ENCODE data around the gene CD180.

CD180 gene

GRCh38 chr5:67211926-67212325 is 15.3 kb upstream of the CD180 start:
- DNase-seq (ENCODE audit: low read depth): peak; percentile 31

- DNase-seq (ENCODE audit: low read depth): peak; percentile 29
These were observed 12.7 kb upstream of the CD180 start for GRCh38 chr5:67209141-67209771.

GRCh38 chr5:67208403-67208802 is 11.8 kb upstream of the CD180 start:
- no peak for DNase-seq (ENCODE audit: low read depth)

- DNase-seq (ENCODE audit: low read depth): peak; percentile 14
These were observed 10.3 kb upstream of the CD180 start for GRCh38 chr5:67206929-67207328.

GRCh38 chr5:67206461-67206860 is 9.9 kb upstream of the CD180 start:
- no peak for DNase-seq (ENCODE audit: low read depth)

- no peak for DNase-seq (ENCODE audit: low read depth)
These were observed 9.4 kb upstream of the CD180 start for GRCh38 chr5:67205981-67206380.

GRCh38 chr5:67204821-67205220 is 8.2 kb upstream of the CD180 start:
- DNase-seq (ENCODE audit: low read depth): no peak

- no peak for DNase-seq (ENCODE audit: low read depth)
These were observed 7.1 kb upstream of the CD180 start for GRCh38 chr5:67203701-67204074.

GRCh38 chr5:67202828-67203227 is 6.2 kb upstream of the CD180 start:
- DNase-seq (ENCODE audit: low read depth): no peak

- DNase-seq (ENCODE audit: low read depth): no peak
These were observed 5.4 kb upstream of the CD180 start for GRCh38 chr5:67201897-67202549.

- no peak for DNase-seq (ENCODE audit: low read depth)
These were observed 4.4 kb upstream of the CD180 start for GRCh38 chr5:67200809-67201562.

GRCh38 chr5:67199859-67200258 is 3.3 kb upstream of the CD180 start:
- no peak for DNase-seq (ENCODE audit: low read depth)

GRCh38 chr5:67198917-67199316 is 2.3 kb upstream of the CD180 start:
- no peak for DNase-seq (ENCODE audit: low read depth)

- no peak for DNase-seq (ENCODE audit: low read depth)
These were observed 937 bp upstream of the CD180 start for GRCh38 chr5:67197536-67197935.

- DNase-seq (ENCODE audit: low read depth): no peak
These were observed 958 bp downstream of the CD180 start for GRCh38 chr5:67195406-67196275.

- no peak for DNase-seq (ENCODE audit: low read depth)
These were observed 2.4 kb downstream of the CD180 start for GRCh38 chr5:67194166-67194565.

- no peak for DNase-seq (ENCODE audit: low read depth)
These were observed 3.2 kb downstream of the CD180 start for GRCh38 chr5:67193439-67193807.

- no peak for DNase-seq (ENCODE audit: low read depth)
These were observed 3.7 kb downstream of the CD180 start for GRCh38 chr5:67192719-67193438.

- DNase-seq (ENCODE audit: low read depth): no peak
These were observed 5.7 kb downstream of the CD180 start for GRCh38 chr5:67190861-67191260.

GRCh38 chr5:67190410-67190809 is 6.2 kb downstream of the CD180 start:
- DNase-seq (ENCODE audit: low read depth): no peak

- no peak for DNase-seq (ENCODE audit: low read depth)
These were observed 6.7 kb downstream of the CD180 start for GRCh38 chr5:67189931-67190330.

- DNase-seq (ENCODE audit: low read depth): no peak
These were observed 7.6 kb downstream of the CD180 start for GRCh38 chr5:67189079-67189354.

Measured in GM04504 (cell line).